CD4-positive, alpha-beta T cell treated with Interleukin-10 for 1 hour (primary cell): Measurements from ENCODE around the gene ARSJ.

ENCODE experiments used
- DNase-seq: peaks from one replicate; pipeline ENCODE4 v3.0.0-alpha.2; 2020

The ARSJ gene

DNA sequence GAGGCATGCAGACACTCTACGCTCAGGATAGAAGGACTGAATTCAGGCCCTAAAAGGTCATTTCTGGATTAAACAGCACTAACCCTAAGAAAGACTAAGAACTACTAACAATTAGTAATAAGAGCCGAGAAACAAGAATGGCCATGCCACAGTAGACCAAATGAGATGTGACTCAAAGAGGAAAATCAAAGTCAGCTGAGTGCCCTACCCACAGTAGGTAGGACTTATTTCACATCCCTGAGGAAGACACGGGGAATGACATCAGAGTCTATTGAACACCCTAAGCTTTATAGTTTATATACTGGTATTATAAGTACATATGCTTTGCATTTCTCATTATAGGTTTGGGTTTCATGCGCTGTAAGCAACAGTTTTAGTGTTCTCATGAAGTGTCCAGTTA, 2.7 kb upstream of the ARSJ start:
- no peak for DNase-seq

DNA sequence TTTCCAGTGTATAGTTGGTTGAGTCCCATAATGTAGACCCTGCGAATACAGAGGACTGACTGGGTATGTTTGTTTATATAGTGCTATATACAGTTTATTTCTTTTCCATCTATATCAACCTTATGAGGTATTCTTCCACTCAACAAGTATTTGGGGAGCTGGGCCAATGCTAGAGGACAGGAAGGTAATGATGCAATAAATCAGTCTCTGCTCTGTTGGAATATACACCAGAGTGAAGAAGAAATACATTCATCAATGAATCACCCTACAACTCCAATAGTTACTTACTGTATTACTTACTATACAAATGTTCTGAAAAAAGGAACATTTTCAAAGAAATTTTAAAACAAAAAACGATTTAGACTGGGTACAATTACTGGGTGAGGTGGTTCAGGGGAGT, 2.1 kb upstream of the ARSJ start:
- no peak for DNase-seq

DNA sequence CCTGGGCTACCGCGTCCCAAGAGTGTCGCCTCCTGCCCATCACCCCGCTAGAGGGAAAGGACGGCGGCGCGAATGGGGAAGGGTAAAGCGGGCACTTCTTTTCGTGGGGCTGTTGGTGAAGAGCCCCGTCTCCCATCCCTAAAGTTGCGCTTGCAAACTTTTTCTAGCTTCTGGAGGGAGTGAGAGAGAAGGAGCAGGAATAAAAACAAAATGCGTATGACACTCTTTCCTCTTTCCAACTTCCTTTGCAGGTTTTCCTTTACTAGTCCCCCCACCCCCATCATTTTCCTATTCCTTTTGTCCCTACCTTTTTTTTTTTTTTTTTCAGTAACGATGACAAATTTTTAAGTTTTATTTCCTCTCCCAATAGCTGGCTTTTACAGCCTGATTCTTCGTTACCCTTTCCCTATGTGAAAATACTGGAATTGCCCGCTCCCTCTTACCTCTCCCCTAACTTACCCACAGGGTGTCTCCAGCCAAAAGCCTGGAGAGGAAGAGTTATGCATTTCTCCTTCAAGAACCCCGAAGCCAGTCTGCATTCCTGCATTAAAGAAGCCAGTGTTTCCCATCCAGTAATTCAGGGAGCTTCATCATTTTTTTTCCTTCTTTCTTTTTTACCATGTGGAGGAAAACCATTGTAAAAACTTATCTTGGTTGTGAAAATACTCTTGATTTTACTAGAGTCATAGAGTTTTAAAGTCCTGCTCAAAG, 613 bp upstream of the ARSJ start:
- no peak for DNase-seq

DNA sequence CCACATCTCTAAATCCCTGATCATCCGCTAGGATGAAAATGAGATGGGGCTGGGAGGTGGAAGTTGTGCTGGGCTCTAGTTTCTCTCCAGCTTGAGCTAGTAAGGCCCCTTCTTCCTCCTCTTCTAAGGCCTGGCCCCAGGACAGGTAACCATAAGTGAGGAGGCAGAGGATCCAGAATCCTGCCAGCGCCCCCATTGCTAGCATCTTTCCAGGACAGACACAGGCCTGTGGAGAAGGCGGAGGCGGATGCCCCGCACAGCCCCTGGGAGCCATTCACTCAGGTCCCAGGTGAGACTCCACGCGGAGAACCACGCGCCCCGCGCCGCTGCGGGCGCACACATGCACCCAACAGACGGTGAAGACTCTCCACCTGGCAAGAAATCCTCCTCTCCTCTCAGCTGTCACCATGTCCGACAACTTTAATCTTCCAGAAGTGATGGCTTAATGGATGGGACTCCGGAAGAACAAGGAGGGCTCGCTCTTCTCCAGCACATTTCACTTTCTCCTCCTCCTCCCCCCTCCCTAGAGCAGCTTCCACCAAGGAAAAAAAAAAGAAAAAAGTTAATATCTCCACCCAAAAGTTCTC, 793 bp downstream of the ARSJ start:
- no peak for DNase-seq

DNA sequence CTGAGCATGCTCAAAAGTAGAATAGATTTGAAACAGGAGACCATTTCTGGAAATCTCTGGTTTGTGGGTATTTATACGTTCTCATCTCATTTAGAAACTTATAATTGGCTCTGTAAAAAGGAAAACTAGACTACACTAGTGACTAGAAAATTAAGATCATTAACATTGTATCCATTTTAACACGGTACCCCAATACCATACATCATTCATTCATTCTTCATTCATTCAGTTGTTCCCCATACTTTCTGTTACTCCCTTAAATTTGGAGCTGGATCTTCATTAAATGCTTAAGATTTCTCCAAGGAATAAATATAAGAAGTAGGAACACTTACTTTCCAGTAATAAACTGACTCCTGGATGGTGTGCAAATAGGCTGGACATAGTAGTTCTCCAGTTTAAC, 1.3 kb downstream of the ARSJ start:
- DNase-seq = no peak

DNA sequence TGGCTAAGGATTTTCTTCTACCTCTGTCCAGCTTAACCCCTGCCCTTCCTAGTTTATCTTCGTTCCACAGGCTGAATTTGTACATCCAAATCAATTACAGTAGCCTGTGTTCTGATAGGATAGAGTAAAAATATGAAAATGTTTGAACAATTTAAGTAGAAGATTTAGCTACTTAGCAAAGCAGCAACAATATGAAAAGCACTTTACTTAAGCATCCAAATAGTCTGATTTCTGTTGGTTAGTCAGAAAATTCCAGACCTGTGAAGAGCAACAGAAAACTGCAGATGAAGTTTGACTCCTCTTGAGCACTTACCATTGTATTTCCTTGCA, 2.0 kb downstream of the ARSJ start:
- no peak for DNase-seq

DNA sequence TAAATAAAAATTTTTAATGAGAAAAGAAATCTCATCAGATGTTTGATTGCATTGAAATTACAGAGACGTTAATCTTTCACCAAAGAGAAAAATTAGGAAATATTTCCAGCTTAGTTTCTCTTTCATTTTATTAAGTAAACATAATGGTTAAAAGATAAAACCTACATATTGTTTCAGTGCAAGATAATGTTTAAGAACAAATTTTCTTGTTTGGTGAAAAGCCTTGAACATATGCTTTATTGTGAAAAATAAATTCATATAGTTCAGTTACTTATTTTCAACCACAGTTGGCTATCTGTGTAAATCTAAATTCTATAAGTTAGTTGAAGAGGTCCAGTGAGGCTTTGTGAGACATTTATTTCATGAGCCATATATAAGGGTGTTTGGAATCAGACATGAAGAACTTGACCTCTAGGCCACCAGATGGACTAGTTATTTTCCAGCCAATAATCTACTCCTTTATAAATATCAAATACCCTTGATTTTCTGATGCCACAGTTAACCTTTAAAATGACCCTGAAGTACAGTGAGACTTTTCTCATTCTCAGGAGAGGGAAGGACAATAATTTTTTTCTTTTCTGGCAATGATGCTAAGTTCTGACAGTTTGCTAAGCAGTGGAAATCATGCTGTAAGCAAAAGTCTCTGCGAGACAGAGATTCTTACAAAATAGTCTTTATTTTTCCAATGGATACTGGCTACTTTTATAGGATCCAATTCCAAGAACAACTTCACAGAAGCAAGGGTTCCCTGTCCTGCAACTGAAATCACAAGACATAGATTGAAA, 2.5 kb downstream of the ARSJ start:
- DNase-seq = no peak

DNA sequence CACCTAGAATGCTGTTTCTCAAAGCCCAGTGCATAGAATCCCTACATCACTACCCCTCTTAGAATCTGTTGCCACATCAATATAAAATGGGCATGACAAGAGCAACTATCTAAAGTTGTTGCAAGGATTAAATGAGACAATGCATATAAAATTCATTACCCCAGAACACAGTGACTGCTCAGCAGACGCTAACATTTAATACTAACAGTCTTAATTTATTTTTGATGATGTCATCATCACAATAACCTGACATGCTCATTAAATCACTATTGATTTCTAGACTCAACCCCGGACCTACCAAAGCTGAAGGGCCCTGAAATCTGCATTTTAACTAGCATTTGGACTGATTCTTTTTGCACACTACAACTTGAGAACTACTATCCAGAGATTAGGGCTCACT, 3.9 kb downstream of the ARSJ start:
- DNase-seq = no peak

DNA sequence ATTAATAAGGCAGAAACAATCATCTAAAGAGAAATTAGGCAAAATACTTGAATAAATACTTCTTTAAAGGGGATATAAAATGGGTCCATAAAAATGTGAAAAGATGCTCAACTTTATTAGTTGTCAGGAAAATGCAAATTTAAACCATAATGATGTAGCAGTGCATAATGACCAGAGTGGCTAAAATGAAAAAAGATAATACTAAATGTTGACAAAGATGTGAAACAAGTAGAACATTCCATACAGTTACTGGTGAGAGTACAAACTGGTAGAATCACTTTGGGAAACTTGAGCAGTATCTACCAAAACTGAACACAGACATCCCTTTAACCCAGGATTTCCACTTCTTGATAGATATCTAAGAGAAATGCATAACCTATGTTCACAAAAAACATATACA, 5.0 kb downstream of the ARSJ start:
- no peak for DNase-seq

DNA sequence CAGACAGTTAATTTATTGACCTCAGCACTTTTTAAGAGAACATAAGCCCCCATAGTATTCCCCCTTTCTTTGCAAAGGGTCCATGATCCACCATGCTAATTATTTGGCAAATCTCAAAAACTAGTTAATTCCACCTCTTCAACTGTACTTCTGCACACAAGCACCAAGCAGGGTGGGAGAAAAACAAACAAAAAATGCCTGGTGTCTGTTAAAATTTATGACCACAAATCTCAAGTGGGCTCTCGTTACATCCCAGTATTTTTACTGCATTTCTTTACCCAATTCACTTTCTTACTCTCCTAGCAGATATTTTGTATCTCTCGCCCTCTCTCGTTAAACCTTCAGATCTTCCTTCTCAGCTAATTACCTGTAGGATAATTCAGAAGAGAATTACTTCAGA, 6.1 kb downstream of the ARSJ start:
- DNase-seq = no peak

DNA sequence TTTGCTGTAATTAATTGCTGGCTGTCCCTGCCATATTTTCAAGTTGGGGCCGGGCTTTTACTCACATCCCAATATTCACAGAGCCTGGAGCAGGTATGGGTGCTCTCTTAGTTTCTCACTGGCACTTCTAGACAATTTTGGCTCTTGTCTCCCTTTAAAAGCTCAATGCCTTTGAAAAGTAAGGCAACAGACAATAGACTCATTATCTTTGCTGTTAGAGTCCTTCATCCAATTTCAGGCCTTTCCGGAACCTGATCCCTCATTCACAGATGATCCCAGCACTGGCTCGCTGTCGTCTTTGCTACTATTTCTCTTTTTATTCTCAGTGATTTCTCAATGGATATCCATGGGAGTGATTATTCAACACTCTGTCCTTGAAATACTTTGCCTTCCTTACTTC, 6.7 kb downstream of the ARSJ start:
- no peak for DNase-seq

DNA sequence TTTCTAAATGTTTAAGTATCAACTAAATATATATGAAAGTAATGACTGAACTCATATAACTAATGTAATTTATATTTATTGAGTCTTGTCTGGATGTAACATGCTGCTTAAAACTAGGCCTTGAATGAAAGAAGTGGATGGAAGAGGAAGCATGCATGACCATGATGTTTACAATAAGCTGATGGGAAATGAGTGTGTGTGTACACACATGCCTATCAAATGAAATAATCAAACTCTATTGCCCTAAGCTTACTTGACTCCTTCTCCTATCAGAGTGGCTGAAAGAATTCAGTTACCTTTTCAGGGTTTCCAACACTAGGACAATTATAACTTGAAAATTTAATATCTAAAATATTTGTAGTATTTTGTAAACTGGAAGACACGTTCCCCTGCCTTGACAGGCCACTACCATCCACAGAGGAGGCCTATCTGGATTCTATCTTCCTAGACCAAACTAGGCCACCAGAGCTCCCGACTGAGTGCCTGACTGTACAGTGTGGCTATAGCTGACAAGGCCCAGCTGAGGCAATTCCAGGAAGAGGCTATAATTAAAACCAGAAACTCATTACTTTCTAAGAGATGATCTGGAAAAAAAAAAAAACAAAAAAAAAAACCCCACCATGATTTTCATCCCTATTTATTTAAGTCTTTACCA, 7.6 kb downstream of the ARSJ start:
- DNase-seq = no peak

DNA sequence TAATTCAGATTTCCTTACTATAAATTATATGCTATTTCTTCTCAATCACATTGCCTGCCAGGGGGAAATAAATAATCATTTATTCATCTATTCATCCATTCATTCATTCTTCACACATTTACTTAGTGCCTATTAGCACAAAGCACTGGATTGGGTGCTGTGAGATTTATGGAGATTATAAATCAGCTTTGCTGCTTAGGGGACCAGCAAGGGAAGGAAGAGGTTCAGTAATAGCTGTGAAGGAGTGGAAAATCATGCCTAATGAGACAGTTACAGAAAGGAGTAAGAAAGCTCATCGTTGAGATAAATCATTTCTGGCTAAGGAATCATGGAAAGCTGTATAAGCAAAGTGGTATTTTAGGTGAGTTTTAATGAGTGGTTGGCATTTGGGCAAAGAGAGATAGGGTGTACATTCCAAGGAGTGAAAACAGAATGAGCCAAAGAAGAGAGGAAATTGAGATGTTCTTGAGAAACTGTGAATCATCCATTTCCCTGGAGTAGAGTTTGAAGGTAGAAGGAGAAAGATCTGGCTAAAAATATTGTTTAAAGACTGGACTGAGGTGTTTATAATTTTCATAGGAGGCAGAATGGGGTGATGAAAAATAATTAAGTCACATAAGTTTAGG, 9.6 kb downstream of the ARSJ start:
- DNase-seq = no peak

DNA sequence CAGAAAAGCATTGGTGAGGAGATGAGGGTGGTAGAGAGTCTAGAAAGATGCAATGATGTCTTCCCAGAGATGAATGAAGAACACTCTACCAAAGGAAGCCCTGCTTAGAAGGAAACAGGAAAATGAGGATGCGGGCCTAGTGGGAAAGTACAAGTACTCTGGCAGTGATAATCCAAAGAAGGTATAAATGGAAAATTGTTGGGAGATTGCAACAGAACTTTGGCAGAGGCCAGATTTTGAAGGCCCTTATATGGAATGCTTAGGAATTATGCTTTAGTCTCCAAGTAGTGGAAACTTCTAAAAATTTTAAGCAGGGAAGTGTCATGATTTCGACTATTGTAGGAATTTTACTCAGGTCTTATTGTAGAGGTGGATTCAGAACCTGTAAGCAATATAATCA, 11.0 kb downstream of the ARSJ start:
- no peak for DNase-seq

DNA sequence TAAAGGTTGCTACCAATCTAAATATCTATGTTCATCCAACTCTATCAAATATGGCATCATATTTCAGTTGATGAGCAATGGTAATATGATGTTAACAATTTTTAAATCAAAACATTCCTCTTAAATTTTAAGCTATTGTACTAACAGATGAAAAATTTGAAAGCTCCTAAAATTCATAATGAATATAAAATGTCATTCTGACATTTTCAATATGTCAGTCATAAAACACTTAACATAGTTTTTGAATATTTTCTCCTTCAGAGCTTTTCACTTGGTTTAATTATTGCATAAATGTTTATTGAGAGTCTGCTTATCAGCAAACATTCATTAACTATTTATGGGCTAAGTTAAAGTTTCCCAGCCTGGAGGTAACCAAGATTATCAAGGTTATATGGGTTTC, 11.8 kb downstream of the ARSJ start:
- DNase-seq = no peak

DNA sequence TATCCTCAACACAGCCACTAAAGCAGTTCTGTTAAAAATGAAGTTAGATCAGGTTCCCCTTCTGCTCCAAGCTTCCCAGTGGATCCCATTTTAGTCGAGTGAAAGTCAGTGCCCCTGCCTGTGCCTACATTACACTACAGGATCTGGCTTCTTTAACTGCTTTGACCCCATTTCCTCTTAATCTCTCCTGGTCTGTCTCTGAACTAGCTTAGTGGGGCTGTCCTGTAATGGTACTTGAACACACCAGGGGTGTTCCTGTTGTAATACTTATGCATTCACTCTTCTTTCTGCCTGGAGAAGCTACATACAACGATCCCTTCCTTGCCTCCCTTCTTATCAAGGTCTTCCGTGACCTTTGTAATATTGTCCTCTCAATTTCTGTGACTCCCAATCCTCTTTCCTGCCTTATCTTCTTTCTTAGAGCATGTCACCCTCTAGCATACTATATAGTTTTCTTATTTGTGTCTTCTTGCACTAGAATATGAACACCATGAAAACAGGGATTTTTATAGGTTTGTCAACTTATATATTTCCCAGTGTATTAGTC, 16.7 kb downstream of the ARSJ start:
- DNase-seq = no peak

DNA sequence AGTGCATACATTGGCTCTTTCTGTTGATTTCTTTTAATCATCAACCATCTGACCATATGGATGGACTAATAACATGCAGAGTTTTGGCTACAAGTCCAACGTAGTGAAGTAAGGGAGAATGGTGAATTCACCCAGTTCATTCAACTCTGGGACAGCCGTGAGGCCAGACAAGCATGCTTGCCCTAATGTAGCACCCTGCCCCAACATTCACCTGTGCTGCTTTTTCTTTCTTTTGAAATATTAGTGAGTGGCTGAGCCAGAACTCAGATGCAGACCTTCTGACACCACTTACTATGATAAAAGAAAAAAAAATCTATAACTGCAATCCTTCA, 17.5 kb downstream of the ARSJ start:
- no peak for DNase-seq

DNA sequence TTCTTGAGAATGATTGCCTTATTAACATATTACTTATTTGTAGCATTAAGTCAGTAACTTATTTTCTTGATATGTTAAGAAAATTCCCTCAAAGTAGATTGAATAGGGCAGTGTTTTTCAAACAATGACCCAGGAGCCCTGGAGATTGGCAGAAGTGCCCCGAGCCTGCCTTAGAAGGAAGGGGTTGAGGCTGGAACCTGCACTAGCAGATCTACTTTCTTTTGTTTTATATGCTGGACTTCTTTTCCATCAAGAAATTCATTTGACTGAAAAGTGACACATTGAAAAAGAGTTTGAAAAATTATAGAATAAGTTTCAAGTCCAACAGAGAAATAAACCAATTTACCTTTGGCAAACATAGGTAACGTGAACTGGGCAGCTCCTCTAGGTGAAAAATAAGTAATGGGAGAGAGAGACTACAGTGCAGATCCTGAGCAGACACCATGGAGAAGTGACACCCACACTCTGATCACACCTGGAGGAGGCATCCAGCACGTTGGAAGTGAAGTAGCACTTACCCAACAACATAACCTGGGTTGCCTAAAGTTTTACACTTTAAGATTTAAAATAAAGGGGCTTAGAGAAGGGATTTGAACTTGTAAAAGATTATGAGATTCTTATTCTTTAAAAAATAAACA, 18.6 kb downstream of the ARSJ start:
- no peak for DNase-seq

DNA sequence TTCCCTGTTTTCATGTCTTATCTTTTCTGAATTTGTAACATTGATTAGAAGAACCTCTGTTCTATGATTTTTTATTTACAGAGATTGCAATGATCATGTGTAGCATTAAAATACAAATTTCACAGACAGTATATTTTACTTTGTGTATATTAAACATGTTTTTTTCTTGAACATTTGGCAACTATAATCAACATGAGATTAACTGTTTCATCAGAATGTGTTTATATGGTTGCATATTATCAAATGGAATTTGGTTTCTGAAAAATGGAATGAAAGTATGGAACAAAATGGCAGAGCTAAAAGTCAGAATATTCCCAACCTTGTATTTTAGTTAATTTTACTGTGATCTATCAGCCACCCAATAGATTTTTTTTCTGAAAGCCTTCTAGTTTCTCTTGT, 19.9 kb downstream of the ARSJ start:
- no peak for DNase-seq

DNA sequence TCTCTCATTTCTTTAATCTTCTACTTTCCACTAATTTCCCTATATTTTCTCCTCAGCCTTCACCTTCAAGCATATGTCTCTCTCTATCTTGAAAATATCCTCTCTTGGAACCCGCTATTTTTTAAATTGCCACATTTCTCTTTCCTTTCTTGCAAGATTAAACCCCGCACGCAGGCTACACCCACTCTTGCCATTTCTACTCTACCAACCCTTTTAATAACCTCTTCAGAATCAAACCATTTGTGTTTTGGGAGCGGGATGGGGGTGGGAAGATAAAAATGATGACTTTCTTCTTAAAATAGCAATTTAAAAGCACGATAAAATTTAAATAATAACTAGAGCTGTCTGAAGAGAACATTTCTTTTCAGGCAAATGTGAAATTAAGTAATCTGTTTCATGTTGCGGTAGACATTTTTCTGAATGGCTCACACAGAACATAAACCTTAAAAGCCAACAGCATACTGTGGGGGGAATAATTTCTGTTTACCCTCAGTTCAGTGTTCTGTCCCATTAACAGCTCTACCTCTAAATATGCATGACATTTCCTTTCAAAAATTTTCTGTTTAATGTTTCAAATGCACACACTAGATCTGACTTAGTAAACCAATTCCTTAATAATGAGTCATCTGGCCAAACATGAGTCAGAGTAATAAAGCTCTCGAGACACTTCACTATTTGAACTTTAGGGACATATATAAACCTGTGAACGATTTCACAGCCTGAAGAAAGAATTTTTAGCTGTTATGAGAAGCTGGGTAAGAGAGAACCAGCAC, 20.5 kb downstream of the ARSJ start:
- DNase-seq = no peak

DNA sequence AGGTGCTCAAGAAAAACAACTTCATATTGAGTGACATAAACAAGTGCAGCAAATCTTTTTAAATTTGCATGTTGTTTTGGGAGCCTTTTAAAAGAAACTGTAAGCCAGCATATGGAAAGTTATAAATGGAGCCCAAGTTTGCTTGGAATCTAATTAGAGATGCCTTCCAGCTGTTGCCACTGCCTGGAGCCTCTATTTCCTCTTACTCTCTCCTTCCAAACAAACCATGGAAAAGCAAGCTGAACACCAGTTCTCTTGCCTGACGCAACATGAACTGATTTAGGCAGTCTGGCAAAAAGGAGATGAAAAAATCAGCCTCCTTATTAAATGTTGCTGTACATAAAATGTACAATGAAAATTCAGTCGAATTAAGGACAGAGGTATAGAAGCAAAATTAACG, 21.5 kb downstream of the ARSJ start:
- DNase-seq = no peak

DNA sequence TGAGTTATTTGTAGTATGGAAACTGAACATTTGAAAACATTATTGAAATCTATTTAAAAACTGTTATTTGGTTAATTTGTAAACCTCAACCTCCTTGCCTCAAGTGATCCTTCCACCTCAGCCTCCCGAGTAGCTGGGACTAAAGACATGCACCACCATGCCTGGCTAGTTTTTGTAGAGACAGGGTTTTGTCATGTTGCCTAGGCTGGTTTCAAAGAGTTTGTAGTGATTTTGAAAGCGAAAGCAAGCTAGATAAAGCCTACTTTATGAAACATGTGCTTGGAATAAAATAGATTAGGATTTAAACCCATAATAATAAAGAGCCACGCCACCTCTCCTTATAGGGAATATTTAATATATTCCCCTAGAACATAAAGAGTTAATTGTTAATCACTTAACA, 23.5 kb downstream of the ARSJ start:
- no peak for DNase-seq
